Left lung (tissue), 10 donors: ENCODE measurements around the gene CCDC191. TPM values are rescaled to one million over a fixed set of nuclear protein-coding genes. Genes with fewer than 3 reads are reported as not detected.

ENCODE experiments used
- ATAC-seq: fragments of 200-7000 bp; cut with Tn5 transposase; one replicate; pipeline ENCODE4 v1.9.1; 2020; ENCODE audit warnings: moderate library complexity
- DNase-seq, 4 donors: peaks; one replicate each; pipeline ENCODE4 v3.0.0-alpha.2; 2013 to 2020
- H3K27ac ChIP-seq, 2 donors: fragments of 200-600 bp; sonication (generic) in 1 of 2; one replicate each; pipeline versions ENCODE4 v1.5.0 to v1.8.0; 2020 to 2021
- H3K27me3 ChIP-seq, 2 donors: fragments of 200-600 bp; sonication (generic) in 1 of 2; one replicate each; pipeline versions ENCODE4 v1.5.0 to v1.8.0; 2020 to 2021
- H3K36me3 ChIP-seq, 2 donors: fragments of 200-600 bp; sonication (generic) in 1 of 2; one replicate each; pipeline versions ENCODE4 v1.5.0 to v1.8.0; 2020 to 2021
- H3K4me1 ChIP-seq, 2 donors: fragments of 200-600 bp; one replicate each; pipeline ENCODE4 v1.8.0; 2021
- H3K4me3 ChIP-seq, 2 donors: fragments of 200-600 bp; sonication (generic) in 1 of 2; one replicate each; pipeline versions ENCODE4 v1.5.0 to v1.8.0; 2020 to 2021; ENCODE audit warnings: mild to moderate bottlenecking in 1 of 2
- H3K9me3 ChIP-seq, 2 donors: fragments of 200-600 bp; sonication (generic) in 1 of 2; one replicate each; pipeline versions ENCODE4 v1.5.0 to v1.8.0; 2020 to 2021
- intact Hi-C, 2 donors: fragments of 100-400 bp; cut with DNase I; formaldehyde crosslinking; loops; one replicate each; pipeline versions ENCODE4 v1.11.2 to v1.14.2; 2022
- polyA plus RNA-seq, 6 donors: library from polyadenylated mRNA; unstranded; fragments of 120-200 nt; gene quantifications; one replicate each; pipeline ENCODE4 v1.2.1, GENCODE V29; 2013; ENCODE audit not compliant: insufficient read length in 6 of 6
- total RNA-seq, 2 donors: library from RNA; stranded (reverse); fragmentation: NEBNext Ultra II Directional; extraction: Animal tissue kit (Norgen Biotek cat#: 25700); gene quantifications; one replicate each; pipeline ENCODE4 v1.2.1, GENCODE V29; 2021
- TF ChIP-seq, protein P1 (sequence below), 2 donors: fragments of 200-600 bp; sonication (generic) in 1 of 2; IDR thresholded peaks; one replicate each; pipeline versions ENCODE4 v1.5.0 to v1.8.0; 2021; ENCODE audit warnings: antibody characterized with exemption in 2 of 2
- donor health status: DM: no; HTN: yes; CAD: no.
- donor health status: DM: no; HTN: no; CAD: no.

The CCDC191 gene
- total and polyA plus RNA-seq, 8 donors: 3.3 to 24.9 (median 18.9) TPM

DNA sequence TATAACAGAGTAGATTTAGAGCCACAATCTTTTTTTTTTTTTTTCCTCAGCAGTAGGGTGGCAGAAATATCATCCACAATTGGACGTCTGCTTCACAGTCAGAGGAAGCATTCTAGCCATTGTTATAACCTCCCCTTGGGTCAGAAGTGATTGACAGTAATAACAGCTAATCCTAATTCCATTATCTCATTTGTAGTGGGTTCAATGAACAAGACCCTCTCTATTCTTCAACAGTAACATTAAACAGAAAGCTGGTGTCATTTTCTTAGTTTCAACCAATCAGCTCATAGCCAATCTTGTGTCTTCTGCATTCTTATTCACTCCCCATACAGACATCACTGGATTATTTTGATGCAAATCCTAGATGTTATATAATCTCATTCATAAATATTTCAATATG, 44.8 kb upstream of the CCDC191 start:
- intact Hi-C loops: no loop called here
- TF ChIP-seq, protein P1, sequence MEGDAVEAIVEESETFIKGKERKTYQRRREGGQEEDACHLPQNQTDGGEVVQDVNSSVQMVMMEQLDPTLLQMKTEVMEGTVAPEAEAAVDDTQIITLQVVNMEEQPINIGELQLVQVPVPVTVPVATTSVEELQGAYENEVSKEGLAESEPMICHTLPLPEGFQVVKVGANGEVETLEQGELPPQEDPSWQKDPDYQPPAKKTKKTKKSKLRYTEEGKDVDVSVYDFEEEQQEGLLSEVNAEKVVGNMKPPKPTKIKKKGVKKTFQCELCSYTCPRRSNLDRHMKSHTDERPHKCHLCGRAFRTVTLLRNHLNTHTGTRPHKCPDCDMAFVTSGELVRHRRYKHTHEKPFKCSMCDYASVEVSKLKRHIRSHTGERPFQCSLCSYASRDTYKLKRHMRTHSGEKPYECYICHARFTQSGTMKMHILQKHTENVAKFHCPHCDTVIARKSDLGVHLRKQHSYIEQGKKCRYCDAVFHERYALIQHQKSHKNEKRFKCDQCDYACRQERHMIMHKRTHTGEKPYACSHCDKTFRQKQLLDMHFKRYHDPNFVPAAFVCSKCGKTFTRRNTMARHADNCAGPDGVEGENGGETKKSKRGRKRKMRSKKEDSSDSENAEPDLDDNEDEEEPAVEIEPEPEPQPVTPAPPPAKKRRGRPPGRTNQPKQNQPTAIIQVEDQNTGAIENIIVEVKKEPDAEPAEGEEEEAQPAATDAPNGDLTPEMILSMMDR (IDR thresholded peaks at IDR 0.05): no peak
- H3K4me1 ChIP-seq: no peaks in the 10 kb centered on the region
- H3K27me3 ChIP-seq: no peaks in the 10 kb centered on the region
- no peak overlapping the region for H3K4me3 ChIP-seq
- ATAC-seq: no peak
- DNase-seq: no peak
- no peaks in the 10 kb centered on the region for H3K36me3 ChIP-seq
- H3K27ac ChIP-seq: no peak overlapping the region
- no peaks in the 10 kb centered on the region for H3K9me3 ChIP-seq

DNA sequence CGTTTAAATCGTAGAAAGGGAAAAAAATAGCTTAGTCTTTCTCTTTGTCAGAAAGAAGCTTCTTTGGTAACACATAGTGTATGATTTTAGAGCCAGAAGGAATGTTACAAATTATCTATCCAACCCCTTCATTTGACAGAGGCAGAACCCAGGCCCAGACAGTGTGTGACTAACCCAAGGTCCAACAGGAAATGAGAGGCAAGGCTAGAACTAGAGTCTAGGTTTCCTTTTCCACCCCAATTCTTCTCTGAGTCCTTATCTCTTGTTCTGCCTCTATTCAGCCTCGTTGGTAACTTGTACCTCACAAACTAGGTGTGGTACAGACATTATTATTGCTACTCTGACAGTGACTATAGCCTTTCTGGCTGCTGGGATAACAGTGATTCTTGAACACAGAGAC, 39.5 kb upstream of the CCDC191 start:
- TF ChIP-seq, protein P1 (IDR thresholded peaks at IDR 0.05): no peak
- intact Hi-C loops: no loop called here
- DNase-seq: no peak
- no peak overlapping the region for H3K4me3 ChIP-seq
- peaks cover 7 to 21% of the 10 kb centered on the region in 2 donors for H3K4me1 ChIP-seq
- H3K27me3 ChIP-seq: no peaks in the 10 kb centered on the region
- no peak for ATAC-seq
- no peaks in the 10 kb centered on the region for H3K36me3 ChIP-seq
- no peaks in the 10 kb centered on the region for H3K9me3 ChIP-seq
- no peak overlapping the region for H3K27ac ChIP-seq

DNA sequence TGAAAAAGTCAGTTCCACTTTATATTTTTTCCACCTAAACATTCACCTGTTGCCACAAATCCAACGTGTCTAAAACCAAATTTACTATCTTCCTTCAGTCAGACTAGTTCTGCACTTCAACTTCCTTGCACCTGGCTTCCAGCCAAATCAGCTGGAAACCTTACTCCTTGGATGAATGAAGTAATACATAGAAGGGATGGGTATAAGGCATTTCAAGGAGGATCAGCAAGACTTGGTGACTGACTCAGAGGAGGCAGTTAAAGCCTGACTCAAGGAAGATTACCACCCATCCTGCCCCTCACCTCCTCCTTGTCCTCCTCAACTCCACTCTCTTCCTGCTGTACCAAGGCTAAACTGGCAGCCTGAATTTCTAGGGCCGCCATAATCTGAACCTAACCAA, 37.3 kb upstream of the CCDC191 start:
- peak in 2 of 4 donors; percentile 12 to 40 for DNase-seq
- no peaks in the 10 kb centered on the region for H3K9me3 ChIP-seq
- TF ChIP-seq, protein P1 (IDR thresholded peaks at IDR 0.05): no peak
- ATAC-seq: peak; percentile 22
- no peaks in the 10 kb centered on the region for H3K27me3 ChIP-seq
- no peaks in the 10 kb centered on the region for H3K36me3 ChIP-seq
- no peak overlapping the region for H3K4me3 ChIP-seq
- peaks cover 7 to 21% of the 10 kb centered on the region in 2 donors for H3K4me1 ChIP-seq
- H3K27ac ChIP-seq: peak overlapping the region in 1 of 2 donors; percentile 66
- intact Hi-C loops: no loop called here

DNA sequence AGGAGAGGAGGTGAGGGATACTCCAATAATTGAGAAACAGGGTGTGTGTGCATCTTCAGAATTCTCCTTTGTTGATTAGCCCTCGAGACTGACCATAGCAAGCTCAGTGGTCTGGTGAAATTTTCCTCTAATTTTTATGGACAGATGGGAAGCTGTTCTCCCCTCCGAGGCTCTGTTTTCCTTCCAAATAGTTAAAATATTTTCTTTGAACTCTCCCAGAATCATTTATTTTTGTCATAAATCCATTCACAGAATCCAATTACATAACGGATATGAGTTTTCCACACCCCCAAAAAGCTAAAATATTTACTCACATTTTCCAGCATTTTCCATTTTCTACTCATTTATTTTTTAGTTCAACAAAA, 36.7 kb upstream of the CCDC191 start:
- Histone ChIP-seq H3K4me1 (peaks cover 7 to 21% of the 10 kb centered on the region in 2 donors), H3K36me3 (peaks cover 0 to 3% of the 10 kb centered on the region in 2 donors), H3K9me3 (no peaks in the 10 kb centered on the region), H3K4me3 (no peak overlapping the region), H3K27ac (peak overlapping the region; percentile 15 to 66), H3K27me3 (no peaks in the 10 kb centered on the region)
- TF ChIP-seq, protein P1 (IDR thresholded peaks at IDR 0.05): no peak
- no peak for DNase-seq
- peak; percentile 14 for ATAC-seq
- intact Hi-C loops: no loop called here

DNA sequence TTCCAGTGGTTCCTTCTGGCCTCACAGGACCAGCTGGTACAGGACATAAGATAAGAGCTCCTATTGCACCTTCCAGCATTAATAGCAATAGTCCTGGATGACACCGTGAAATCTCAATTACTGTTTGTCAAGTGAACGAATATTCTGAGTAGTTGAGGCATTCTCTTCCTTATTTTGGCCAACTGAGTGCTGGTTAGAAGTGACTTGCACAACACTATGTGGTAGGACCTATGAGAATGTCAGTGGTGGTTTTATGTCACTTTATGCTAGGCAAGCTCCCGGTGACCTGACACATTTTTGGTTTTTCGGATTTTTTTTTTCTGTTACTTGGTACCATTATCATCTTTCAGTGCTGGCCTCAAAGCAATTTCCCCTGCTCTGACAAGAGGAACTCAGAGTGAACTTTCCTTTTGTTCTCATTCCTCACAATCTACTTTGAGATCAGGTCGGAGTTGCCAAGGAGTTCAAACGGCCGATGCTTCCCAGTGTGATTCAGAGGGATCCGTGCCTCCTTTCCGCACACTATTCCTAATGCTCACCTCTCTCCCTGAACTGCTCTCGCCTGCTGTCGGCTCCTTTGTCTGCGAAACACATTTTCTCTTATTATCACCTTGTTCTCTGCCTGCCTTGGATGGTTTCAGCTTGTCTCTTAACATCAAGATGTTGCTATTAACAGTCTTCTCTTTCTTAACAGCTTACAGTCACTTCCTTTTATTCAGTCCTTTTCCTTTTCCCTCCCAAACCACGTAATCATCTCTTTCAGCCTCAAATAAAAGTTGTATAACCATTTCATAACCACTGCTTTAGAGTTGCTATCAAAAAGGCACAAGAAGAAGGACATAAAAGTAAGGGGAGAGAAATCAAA, 36.1 kb upstream of the CCDC191 start:
- intact Hi-C loops: no loop called here
- H3K4me1 ChIP-seq: peaks cover 7 to 21% of the 10 kb centered on the region in 2 donors
- TF ChIP-seq, protein P1 (IDR thresholded peaks at IDR 0.05): no peak
- ATAC-seq (peak; percentile 26), DNase-seq (no peak)
- no peaks in the 10 kb centered on the region for H3K27me3 ChIP-seq
- no peak overlapping the region for H3K4me3 ChIP-seq
- no peaks in the 10 kb centered on the region for H3K9me3 ChIP-seq
- peaks cover 0 to 9% of the 10 kb centered on the region in 2 donors for H3K36me3 ChIP-seq
- peak overlapping the region; percentile 15 to 66 for H3K27ac ChIP-seq
